Astrocyte (in vitro differentiated cells and primary cell): ENCODE measurements around the gene ZNF618. TPM values are rescaled to one million over a fixed set of nuclear protein-coding genes. Genes with fewer than 3 reads are reported as not detected.

ENCODE experiments used
- DNase-seq: peaks from one replicate; pipeline ENCODE4 v3.0.0-alpha.2; 2010; ENCODE audit warnings: low read depth
- FAIRE-seq: peaks from 2 replicates; lab custom pipeline; 2011; peaks lifted over from hg19 to GRCh38; lab: Jason Lieb, UNC
- H2AFZ ChIP-seq: 2 replicates; pipeline ENCODE4 v1.6.0; 2012; ENCODE audit warnings: low read depth, low read length, inconsistent platforms
- H3K27ac ChIP-seq: 2 replicates; pipeline ENCODE4 v1.5.1; 2011; ENCODE audit warnings: low read depth, low read length, inconsistent platforms
- H3K27me3 ChIP-seq: 2 replicates; pipeline ENCODE4 v1.6.0; 2011; ENCODE audit warnings: low read length, inconsistent platforms; ENCODE audit not compliant: insufficient read depth
- H3K36me3 ChIP-seq: 2 replicates; pipeline ENCODE4 v1.5.1; 2011; ENCODE audit warnings: low read length, inconsistent platforms; ENCODE audit not compliant: insufficient read depth
- H3K4me1 ChIP-seq: 2 replicates; pipeline ENCODE4 v1.5.1; 2011; ENCODE audit warnings: low read length, inconsistent platforms; ENCODE audit not compliant: insufficient read depth
- H3K4me2 ChIP-seq: 2 replicates; pipeline ENCODE4 v1.6.0; 2012; ENCODE audit warnings: low read length, inconsistent platforms
- H3K4me3 ChIP-seq: 2 replicates; pipeline ENCODE4 v1.5.1; 2011; ENCODE audit warnings: low read depth, mild to moderate bottlenecking, low read length, inconsistent platforms; ENCODE audit not compliant: insufficient read depth
- H3K79me2 ChIP-seq: 2 replicates; pipeline ENCODE4 v1.6.0; 2012; ENCODE audit warnings: mild to moderate bottlenecking, low read length, inconsistent platforms; ENCODE audit not compliant: insufficient read depth
- H3K9ac ChIP-seq: 2 replicates; pipeline ENCODE4 v1.6.0; 2012; ENCODE audit warnings: mild to moderate bottlenecking, low read length, inconsistent platforms
- H3K9me3 ChIP-seq: 2 replicates; pipeline ENCODE4 v1.5.1; 2012; ENCODE audit warnings: low read depth, mild to moderate bottlenecking, low read length, inconsistent platforms; ENCODE audit not compliant: insufficient read depth
- H4K20me1 ChIP-seq: 2 replicates; pipeline ENCODE4 v1.6.0; 2012; ENCODE audit warnings: low read length, inconsistent platforms; ENCODE audit not compliant: insufficient read depth
- H3K27ac Mint-ChIP-seq: one replicate; pipeline ENCODE4 v1.8.0; 2021; ENCODE audit warnings: mild to moderate bottlenecking, mixed read lengths; ENCODE audit not compliant: unreplicated experiment
- H3K27me3 Mint-ChIP-seq: one replicate; pipeline ENCODE4 v1.8.0; 2021; ENCODE audit warnings: low read depth, mixed read lengths; ENCODE audit not compliant: unreplicated experiment
- H3K36me3 Mint-ChIP-seq: one replicate; pipeline ENCODE4 v1.8.0; 2021; ENCODE audit warnings: low read depth, mixed read lengths; ENCODE audit not compliant: unreplicated experiment
- H3K4me1 Mint-ChIP-seq: one replicate; pipeline ENCODE4 v1.8.0; 2021; ENCODE audit warnings: low read depth, mixed read lengths; ENCODE audit not compliant: unreplicated experiment
- H3K4me3 Mint-ChIP-seq: one replicate; pipeline ENCODE4 v1.8.0; 2021; ENCODE audit warnings: mild to moderate bottlenecking, moderate library complexity, mixed read lengths; ENCODE audit not compliant: unreplicated experiment
- H3K9me3 Mint-ChIP-seq: one replicate; pipeline ENCODE4 v1.8.0; 2021; ENCODE audit warnings: mild to moderate bottlenecking, mixed read lengths; ENCODE audit not compliant: unreplicated experiment
- CTCF ChIP-seq: IDR thresholded peaks from 2 replicates; pipeline ENCODE4 v1.5.1; 2011; ENCODE audit warnings: low read depth, mild to moderate bottlenecking, inconsistent platforms, low read length, moderate library complexity; ENCODE audit not compliant: insufficient read depth
- EZH2 ChIP-seq: IDR thresholded peaks from 2 replicates; pipeline ENCODE4 v1.6.1; 2012; ENCODE audit warnings: mild to moderate bottlenecking, low read length, inconsistent platforms; ENCODE audit not compliant: insufficient read depth
- total RNA-seq: library from RNA; stranded (reverse); gene quantifications from 2 replicates; pipeline ENCODE4 v1.2.1, GENCODE V29; 2021

ZNF618 gene
- total RNA-seq, 1 donor from 2014 or later = 30.1 TPM

GRCh38 chr9:114035845-114036801 is 160.0 kb downstream of the ZNF618 start:
- no peak for TF ChIP-seq EZH2
- no peak for TF ChIP-seq CTCF
- H3K27ac ChIP-seq = no peak overlapping the region
- H3K9me3 ChIP-seq = no peaks in the 10 kb centered on the region
- no peak overlapping the region for H3K9ac ChIP-seq
- no peaks in the 10 kb centered on the region for H3K4me1 ChIP-seq
- no peak overlapping the region for H3K4me2 ChIP-seq
- no peak for DNase-seq
- H3K4me1 Mint-ChIP-seq = no peaks in the 10 kb centered on the region
- H3K4me3 ChIP-seq = no peak overlapping the region
- H3K27me3 Mint-ChIP-seq = no peaks in the 10 kb centered on the region
- peaks cover 34% of the 10 kb centered on the region for H3K36me3 Mint-ChIP-seq
- H3K27ac Mint-ChIP-seq = no peak overlapping the region
- FAIRE-seq = no peak
- H3K4me3 Mint-ChIP-seq = no peak overlapping the region
- H2AFZ ChIP-seq = no peak overlapping the region
- no peaks in the 10 kb centered on the region for H3K9me3 Mint-ChIP-seq
- peaks cover 21% of the 10 kb centered on the region for H4K20me1 ChIP-seq
- no peaks in the 10 kb centered on the region for H3K79me2 ChIP-seq
- H3K36me3 ChIP-seq = peaks cover 32% of the 10 kb centered on the region
- no peaks in the 10 kb centered on the region for H3K27me3 ChIP-seq

GRCh38 chr9:114037249-114037648 is 161.1 kb downstream of the ZNF618 start:
- H3K4me1 Mint-ChIP-seq = no peaks in the 10 kb centered on the region
- Histone ChIP-seq H3K27me3 (no peaks in the 10 kb centered on the region), H3K27ac (no peak overlapping the region), H3K9me3 (no peaks in the 10 kb centered on the region), H3K4me2 (no peak overlapping the region), H3K79me2 (no peaks in the 10 kb centered on the region), H2AFZ (no peak overlapping the region), H3K4me3 (no peak overlapping the region), H3K4me1 (no peaks in the 10 kb centered on the region), H3K9ac (no peak overlapping the region), H4K20me1 (peaks cover 21% of the 10 kb centered on the region), H3K36me3 (peaks cover 32% of the 10 kb centered on the region)
- FAIRE-seq (no peak), DNase-seq (no peak)
- H3K27ac Mint-ChIP-seq = no peak overlapping the region
- peaks cover 36% of the 10 kb centered on the region for H3K36me3 Mint-ChIP-seq
- no peaks in the 10 kb centered on the region for H3K27me3 Mint-ChIP-seq
- no peak overlapping the region for H3K4me3 Mint-ChIP-seq
- H3K9me3 Mint-ChIP-seq = no peaks in the 10 kb centered on the region
- TF ChIP-seq EZH2 (no peak), CTCF (no peak)
